Smooth muscle cell (in vitro differentiated cells): ENCODE measurements around the gene CDR2. TPM values are rescaled to one million over a fixed set of nuclear protein-coding genes. Genes with fewer than 3 reads are reported as not detected.

Source experiments
- DNase-seq: peaks from one replicate; lab custom pipeline; 2025; ENCODE audit not compliant: unreplicated experiment; lab: John Stamatoyannopoulos, UW
- H2AFZ ChIP-seq: fragments of 200-600 bp; sonication (generic); 2 replicates; pipeline ENCODE4 v1.6.0; 2016; ENCODE audit warnings: antibody characterized with exemption, low read depth, mild to moderate bottlenecking
- H3F3A ChIP-seq: fragments of 200-600 bp; sonication (generic); 2 replicates; pipeline ENCODE4 v1.6.0; 2017; ENCODE audit warnings: antibody characterized with exemption, low read depth
- H3K27ac ChIP-seq: fragments of 200-600 bp; sonication (generic); 2 replicates; pipeline ENCODE4 v1.5.1; 2016; ENCODE audit warnings: low read depth, mild to moderate bottlenecking
- H3K27me3 ChIP-seq: fragments of 200-600 bp; sonication (generic); 2 replicates; pipeline ENCODE4 v1.6.1; 2016; ENCODE audit warnings: low read depth, mild to moderate bottlenecking
- H3K36me3 ChIP-seq: fragments of 200-600 bp; sonication (generic); 2 replicates; pipeline ENCODE4 v1.5.1; 2016; ENCODE audit warnings: low read depth
- H3K4me1 ChIP-seq: fragments of 200-600 bp; sonication (generic); 2 replicates; pipeline ENCODE4 v1.5.1; 2016; ENCODE audit warnings: low read depth
- H3K4me2 ChIP-seq: fragments of 200-600 bp; sonication (generic); 2 replicates; pipeline ENCODE4 v1.6.0; 2016; ENCODE audit warnings: mild to moderate bottlenecking
- H3K4me3 ChIP-seq: fragments of 200-600 bp; sonication (generic); 2 replicates; pipeline ENCODE4 v1.5.1; 2016; ENCODE audit warnings: mild to moderate bottlenecking
- H3K79me2 ChIP-seq: fragments of 200-600 bp; sonication (generic); 2 replicates; pipeline ENCODE4 v1.6.0; 2016; ENCODE audit warnings: low read depth, mild to moderate bottlenecking
- H3K9ac ChIP-seq: fragments of 200-600 bp; sonication (generic); 2 replicates; pipeline ENCODE4 v1.6.0; 2016; ENCODE audit warnings: low read depth
- H3K9me3 ChIP-seq: fragments of 200-600 bp; sonication (generic); replicated peaks from 2 replicates; pipeline ENCODE4 v1.5.1; 2016; ENCODE audit warnings: low read depth
- H4K20me1 ChIP-seq: fragments of 200-600 bp; sonication (generic); 2 replicates; pipeline ENCODE4 v1.6.0; 2016; ENCODE audit warnings: low read depth
- WGBS: methylation state at CpG from one replicate; pipeline ENCODE4 v1.1.7; 2016; ENCODE audit warnings: low lambda C conversion rate; 5-methylcytosine and 5-hydroxymethylcytosine counted together
- polyA plus RNA-seq: library from polyadenylated mRNA; unstranded; fragments of >200 nt; fragmentation: Nextera tagmentation; extraction: Ambion mirVana; gene quantifications from 2 replicates; pipeline ENCODE4 v1.2.1, GENCODE V29; 2016
- total RNA-seq: library from RNA; depleted of rRNA; stranded (reverse); fragments of >200 nt; gene quantifications from 2 replicates; pipeline ENCODE4 v1.2.3, GENCODE V29; 2014
- TF ChIP-seq, protein P1 (sequence below): fragments of 200-600 bp; sonication (generic); IDR thresholded peaks from 2 replicates; pipeline ENCODE4 v1.5.1; 2017; ENCODE audit warnings: borderline replicate concordance, mild to moderate bottlenecking, antibody characterized with exemption; ENCODE audit not compliant: insufficient read depth, poor library complexity, severe bottlenecking

Gene CDR2
- total and polyA plus RNA-seq, 2 experiments from 2014 or later, result 47.4 to 67.3 TPM

DNA sequence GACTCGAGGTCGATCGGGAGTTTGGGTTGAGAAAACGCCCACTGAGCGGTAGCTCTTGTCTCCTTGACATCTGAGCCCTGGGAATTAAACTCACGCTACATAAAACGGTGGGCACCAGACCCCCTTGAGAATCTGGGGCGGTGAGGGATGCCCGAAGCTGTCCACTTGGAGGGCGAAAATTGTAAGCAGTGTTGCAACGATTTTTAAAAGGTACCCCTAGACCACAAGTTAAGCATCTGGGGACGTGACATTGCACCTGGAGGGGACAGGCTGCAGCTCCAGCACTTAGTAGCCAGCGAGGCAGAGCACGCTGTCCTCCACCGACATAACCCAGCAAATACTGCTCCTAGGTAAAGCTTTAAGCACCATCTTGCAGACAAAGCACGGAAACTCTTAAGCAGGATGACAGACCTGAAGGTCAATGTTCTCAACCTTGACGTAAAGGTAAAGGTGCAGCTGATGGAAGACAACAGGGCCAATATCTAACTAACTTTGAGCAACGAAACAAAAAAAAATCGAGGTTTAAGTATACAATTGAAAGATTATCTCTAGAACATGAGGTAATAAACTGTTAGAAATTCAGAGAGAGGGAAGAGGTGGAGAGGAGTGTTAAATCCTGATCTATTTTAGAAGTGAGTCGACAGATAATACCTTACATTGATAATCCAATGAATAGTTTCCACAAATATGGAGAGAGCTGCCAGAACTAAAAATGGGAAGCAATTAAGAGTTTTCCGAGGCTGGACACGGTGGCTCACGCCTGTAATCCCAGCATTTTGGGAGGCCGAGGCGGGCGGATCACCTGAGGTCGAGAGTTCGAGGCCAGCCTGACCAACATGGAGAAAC is 921 bp upstream of the CDR2 start:
- peaks cover 31% of the 10 kb centered on the region for H3K4me1 ChIP-seq
- H2AFZ ChIP-seq, result peak overlapping the region; percentile 64
- H3F3A ChIP-seq, result peaks cover 10% of the 10 kb centered on the region
- DNase-seq, result no peak
- peak overlapping the region; percentile 93 for H3K4me3 ChIP-seq
- peaks cover 34% of the 10 kb centered on the region for H4K20me1 ChIP-seq
- H3K27me3 ChIP-seq, result no peaks in the 10 kb centered on the region
- no peaks in the 10 kb centered on the region for H3K9me3 ChIP-seq
- peak overlapping the region; percentile 31 for H3K9ac ChIP-seq
- no peaks in the 10 kb centered on the region for H3K36me3 ChIP-seq
- whole genome bisulfite sequencing, result 36% methylated on average over 28 of the region's 28 CpGs
- H3K79me2 ChIP-seq, result peaks cover 39% of the 10 kb centered on the region
- peak overlapping the region; percentile 88 for H3K4me2 ChIP-seq
- TF ChIP-seq, protein P1, sequence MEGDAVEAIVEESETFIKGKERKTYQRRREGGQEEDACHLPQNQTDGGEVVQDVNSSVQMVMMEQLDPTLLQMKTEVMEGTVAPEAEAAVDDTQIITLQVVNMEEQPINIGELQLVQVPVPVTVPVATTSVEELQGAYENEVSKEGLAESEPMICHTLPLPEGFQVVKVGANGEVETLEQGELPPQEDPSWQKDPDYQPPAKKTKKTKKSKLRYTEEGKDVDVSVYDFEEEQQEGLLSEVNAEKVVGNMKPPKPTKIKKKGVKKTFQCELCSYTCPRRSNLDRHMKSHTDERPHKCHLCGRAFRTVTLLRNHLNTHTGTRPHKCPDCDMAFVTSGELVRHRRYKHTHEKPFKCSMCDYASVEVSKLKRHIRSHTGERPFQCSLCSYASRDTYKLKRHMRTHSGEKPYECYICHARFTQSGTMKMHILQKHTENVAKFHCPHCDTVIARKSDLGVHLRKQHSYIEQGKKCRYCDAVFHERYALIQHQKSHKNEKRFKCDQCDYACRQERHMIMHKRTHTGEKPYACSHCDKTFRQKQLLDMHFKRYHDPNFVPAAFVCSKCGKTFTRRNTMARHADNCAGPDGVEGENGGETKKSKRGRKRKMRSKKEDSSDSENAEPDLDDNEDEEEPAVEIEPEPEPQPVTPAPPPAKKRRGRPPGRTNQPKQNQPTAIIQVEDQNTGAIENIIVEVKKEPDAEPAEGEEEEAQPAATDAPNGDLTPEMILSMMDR, result no peak
- peak overlapping the region; percentile 72 for H3K27ac ChIP-seq

- peak overlapping the region; percentile 91 for H3K9ac ChIP-seq
- no peaks in the 10 kb centered on the region for H3K27me3 ChIP-seq
- peaks cover 49% of the 10 kb centered on the region for H4K20me1 ChIP-seq
- TF ChIP-seq, protein P1, result no peak
- peak overlapping the region; percentile 99 for H3K4me2 ChIP-seq
- no peaks in the 10 kb centered on the region for H3K36me3 ChIP-seq
- peaks cover 42% of the 10 kb centered on the region for H3K4me1 ChIP-seq
- peaks cover 54% of the 10 kb centered on the region for H3K79me2 ChIP-seq
- peaks cover 10% of the 10 kb centered on the region for H3F3A ChIP-seq
- 0% methylated on average over 32 of the region's 51 CpGs for WGBS
- peak overlapping the region; percentile 93 for H3K4me3 ChIP-seq
- DNase-seq, result no peak
- H3K9me3 ChIP-seq, result no peaks in the 10 kb centered on the region
- no peak overlapping the region for H2AFZ ChIP-seq
- peak overlapping the region; percentile 72 for H3K27ac ChIP-seq
Observed at GRCh38 chr16:22373662-22374310, 633 bp downstream of the CDR2 start.

GRCh38 chr16:22372882-22373661 is 1.3 kb downstream of the CDR2 start:
- Histone ChIP-seq H3K4me2 (peak overlapping the region; percentile 99), H3K4me1 (peaks cover 42% of the 10 kb centered on the region), H3K36me3 (no peaks in the 10 kb centered on the region), H3K27ac (peak overlapping the region; percentile 72), H3K9me3 (no peaks in the 10 kb centered on the region), H3F3A (peaks cover 10% of the 10 kb centered on the region), H4K20me1 (peaks cover 56% of the 10 kb centered on the region), H3K4me3 (peak overlapping the region; percentile 93), H2AFZ (no peak overlapping the region), H3K9ac (peak overlapping the region; percentile 91), H3K27me3 (no peaks in the 10 kb centered on the region), H3K79me2 (peaks cover 61% of the 10 kb centered on the region)
- TF ChIP-seq, protein P1, result no peak
- whole genome bisulfite sequencing, result 20% methylated on average over 14 of the region's 14 CpGs
- DNase-seq, result no peak
